PC-3 (cell line): ENCODE measurements around the gene ZEB2. TPM values are rescaled to one million over a fixed set of nuclear protein-coding genes. Genes with fewer than 3 reads are reported as not detected.
A peak's percentile ranks its signal among the peaks of the same experiment; 100 is the strongest.

ENCODE experiments used
- ATAC-seq: fragments of 200-7000 bp; cut with Tn5 transposase; 2 replicates; pipeline ENCODE4 v1.9.1; 2020; ENCODE audit warnings: mild to moderate bottlenecking, moderate library complexity
- BruUV-seq: library from RNA; stranded (reverse); fragments of 400-500 nt; replicated peaks from 2 replicates; lab custom pipeline; 2021; lab: Mats Ljungman, UMichigan
- CTCF ChIA-PET: fragments of 300-600 bp; sonication (Branson Sonifier 250); formaldehyde crosslinking; loops from one replicate; lab custom pipeline; 2022; ENCODE audit warnings: antibody characterized with exemption; lab: Charles Lee
- POLR2A ChIA-PET: fragments of 300-600 bp; sonication (Branson Sonifier 250); formaldehyde crosslinking; loops from one replicate; lab custom pipeline; 2022; ENCODE audit warnings: antibody characterized with exemption; ENCODE audit not compliant: unreplicated experiment; lab: Charles Lee
- DNase-seq: peaks from one replicate; pipeline ENCODE4 v3.0.0-alpha.2; 2015
- H2AFZ ChIP-seq: fragments of 300-600 bp; sonication (generic); 2 replicates; pipeline ENCODE4 v1.6.0; 2016; ENCODE audit warnings: antibody characterized with exemption, low read length
- H3F3A ChIP-seq: fragments of 300-600 bp; sonication (generic); one replicate; pipeline ENCODE4 v1.6.0; 2017; ENCODE audit warnings: antibody characterized with exemption, low read length, control low read depth, mild to moderate bottlenecking; ENCODE audit not compliant: unreplicated experiment
- H3K27ac ChIP-seq: fragments of 300-600 bp; sonication (generic); 2 replicates; pipeline ENCODE4 v1.5.1; 2016; ENCODE audit warnings: mild to moderate bottlenecking, low read length
- H3K27me3 ChIP-seq: fragments of 300-600 bp; sonication (generic); 2 replicates; pipeline ENCODE4 v1.6.1; 2016; ENCODE audit warnings: low read length, mixed read lengths
- H3K36me3 ChIP-seq: fragments of 300-600 bp; sonication (generic); 2 replicates; pipeline ENCODE4 v1.6.1; 2016; ENCODE audit warnings: low read depth, mixed run types, low read length, mixed read lengths
- H3K4me1 ChIP-seq: fragments of 300-600 bp; sonication (generic); 2 replicates; pipeline ENCODE4 v1.5.1; 2016; ENCODE audit warnings: low read length; ENCODE audit not compliant: insufficient read depth
- H3K4me2 ChIP-seq: fragments of 300-600 bp; sonication (generic); 2 replicates; pipeline ENCODE4 v1.6.0; 2016; ENCODE audit warnings: low read length
- H3K4me3 ChIP-seq: fragments of 300-600 bp; sonication (generic); 2 replicates; pipeline ENCODE4 v1.5.1; 2016; ENCODE audit warnings: mild to moderate bottlenecking, low read length, mixed read lengths
- H3K79me2 ChIP-seq: fragments of 300-600 bp; sonication (generic); 2 replicates; pipeline ENCODE4 v1.6.1; 2017; ENCODE audit warnings: low read length, mixed read lengths
- H3K9ac ChIP-seq: fragments of 300-600 bp; sonication (generic); 2 replicates; pipeline ENCODE4 v1.6.0; 2016; ENCODE audit warnings: mild to moderate bottlenecking, low read length
- H3K9me2 ChIP-seq: fragments of 300-600 bp; sonication (generic); replicated peaks from 2 replicates; pipeline ENCODE4 v1.6.1; 2016; ENCODE audit warnings: mixed run types, low read length, mixed read lengths
- H3K9me3 ChIP-seq: fragments of 300-600 bp; sonication (generic); 2 replicates; pipeline ENCODE4 v1.6.1; 2016; ENCODE audit warnings: low read length, mixed read lengths
- H4K20me1 ChIP-seq: fragments of 300-600 bp; sonication (generic); 2 replicates; pipeline ENCODE4 v1.6.1; 2016; ENCODE audit warnings: low read length, mixed read lengths
- EZH2 ChIP-seq: fragments of 300-600 bp; sonication (generic); IDR thresholded peaks from one replicate; pipeline ENCODE4 v1.6.1; 2017; ENCODE audit warnings: antibody characterized with exemption, mild to moderate bottlenecking, low read length; ENCODE audit not compliant: unreplicated experiment
- EZH2phosphoT487 ChIP-seq: fragments of 300-600 bp; sonication (generic); IDR thresholded peaks from 2 replicates; pipeline ENCODE4 v1.6.1; 2018; ENCODE audit warnings: mild to moderate bottlenecking, antibody characterized with exemption, low read length, borderline replicate concordance
- intact Hi-C: fragments of 100-400 bp; cut with micrococcal nuclease; formaldehyde crosslinking; loops from 2 replicates; pipeline ENCODE4 v1.9.0; 2023
- total RNA-seq: library from RNA; depleted of rRNA; stranded (reverse); fragments of >200 nt; gene quantifications from 2 replicates; pipeline ENCODE4 v1.2.3, GENCODE V29; 2014
- TF ChIP-seq, protein P1 (sequence below): fragments of 300-600 bp; sonication (generic); conservative IDR thresholded peaks from 2 replicates; pipeline ENCODE4 v1.5.1; 2017; ENCODE audit warnings: antibody characterized with exemption, low read depth, mild to moderate bottlenecking, low read length

Gene ZEB2
- total RNA-seq, 1 experiment from 2014 or later, result 1.1 TPM

GRCh38 chr2:144429396-144430112 is 90.4 kb downstream of the ZEB2 start:
- no peak for ATAC-seq
- TF ChIP-seq, protein P1, sequence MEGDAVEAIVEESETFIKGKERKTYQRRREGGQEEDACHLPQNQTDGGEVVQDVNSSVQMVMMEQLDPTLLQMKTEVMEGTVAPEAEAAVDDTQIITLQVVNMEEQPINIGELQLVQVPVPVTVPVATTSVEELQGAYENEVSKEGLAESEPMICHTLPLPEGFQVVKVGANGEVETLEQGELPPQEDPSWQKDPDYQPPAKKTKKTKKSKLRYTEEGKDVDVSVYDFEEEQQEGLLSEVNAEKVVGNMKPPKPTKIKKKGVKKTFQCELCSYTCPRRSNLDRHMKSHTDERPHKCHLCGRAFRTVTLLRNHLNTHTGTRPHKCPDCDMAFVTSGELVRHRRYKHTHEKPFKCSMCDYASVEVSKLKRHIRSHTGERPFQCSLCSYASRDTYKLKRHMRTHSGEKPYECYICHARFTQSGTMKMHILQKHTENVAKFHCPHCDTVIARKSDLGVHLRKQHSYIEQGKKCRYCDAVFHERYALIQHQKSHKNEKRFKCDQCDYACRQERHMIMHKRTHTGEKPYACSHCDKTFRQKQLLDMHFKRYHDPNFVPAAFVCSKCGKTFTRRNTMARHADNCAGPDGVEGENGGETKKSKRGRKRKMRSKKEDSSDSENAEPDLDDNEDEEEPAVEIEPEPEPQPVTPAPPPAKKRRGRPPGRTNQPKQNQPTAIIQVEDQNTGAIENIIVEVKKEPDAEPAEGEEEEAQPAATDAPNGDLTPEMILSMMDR, result no peak
- TF ChIP-seq EZH2phosphoT487 (no peak), EZH2 (no peak)
- Histone ChIP-seq H3K9me2 (no peaks in the 10 kb centered on the region), H3F3A (no peaks in the 10 kb centered on the region), H4K20me1 (no peaks in the 10 kb centered on the region), H3K9me3 (no peaks in the 10 kb centered on the region), H3K4me1 (peaks cover 19% of the 10 kb centered on the region), H2AFZ (no peak overlapping the region), H3K36me3 (no peaks in the 10 kb centered on the region), H3K4me3 (no peak overlapping the region), H3K9ac (no peak overlapping the region), H3K4me2 (no peak overlapping the region), H3K27ac (no peak overlapping the region), H3K79me2 (no peaks in the 10 kb centered on the region), H3K27me3 (no peaks in the 10 kb centered on the region)
- ChIA-PET POLR2A (no interaction called here), CTCF (no interaction called here)
- DNase-seq, result no peak
- intact Hi-C loops, result loop anchor here (10.0 kb wide), 2 partner anchors 95 to 215 kb away; a partner anchor contains a TSS
- no TSS peak for BruUV-seq

GRCh38 chr2:144426981-144427479 is 92.9 kb downstream of the ZEB2 start:
- DNase-seq (peak; percentile 48), ATAC-seq (peak; percentile 80)
- no TSS peak for BruUV-seq
- Histone ChIP-seq H3K79me2 (no peaks in the 10 kb centered on the region), H3K4me3 (no peak overlapping the region), H3K4me1 (peaks cover 24% of the 10 kb centered on the region), H4K20me1 (no peaks in the 10 kb centered on the region), H3K4me2 (peak overlapping the region; percentile 42), H3K9ac (no peak overlapping the region), H3K9me3 (no peaks in the 10 kb centered on the region), H3K27ac (0 out of 2 replicates have a peak overlapping the region, but pooled peaks have one; percentile 4), H3F3A (no peaks in the 10 kb centered on the region), H3K36me3 (no peaks in the 10 kb centered on the region), H3K27me3 (no peaks in the 10 kb centered on the region), H3K9me2 (no peaks in the 10 kb centered on the region), H2AFZ (peak overlapping the region; percentile 25)
- ChIA-PET CTCF (no interaction called here), POLR2A (interaction anchor here (0.6 kb wide), 1 partner anchor 12 kb away, joined by 4 read pairs; no protein-coding TSS in a partner anchor)
- intact Hi-C loops, result no loop called here
- TF ChIP-seq EZH2phosphoT487 (no peak), EZH2 (no peak)
- TF ChIP-seq, protein P1, result no peak

DNA sequence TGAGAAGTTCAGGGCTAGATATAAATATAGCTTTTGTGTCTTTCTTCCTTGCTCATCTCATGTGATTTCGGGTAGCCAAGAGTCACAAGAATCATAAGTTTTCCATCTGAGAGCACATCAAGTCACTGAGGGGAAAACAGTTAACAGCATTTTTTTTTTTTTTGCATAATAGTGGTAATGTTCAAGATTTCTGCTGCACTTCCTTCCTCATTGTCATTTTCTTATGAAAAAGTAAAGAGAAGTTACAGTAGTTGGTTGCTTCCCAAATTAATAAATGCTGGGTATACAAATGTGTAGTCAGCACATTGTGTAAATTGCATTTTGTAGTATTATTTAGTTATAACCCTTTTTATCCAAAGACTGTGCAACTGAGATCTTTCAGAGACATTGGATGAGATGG is 93.6 kb downstream of the ZEB2 start:
- Histone ChIP-seq H3K27me3 (no peaks in the 10 kb centered on the region), H4K20me1 (no peaks in the 10 kb centered on the region), H3K9me3 (no peaks in the 10 kb centered on the region), H3K9me2 (no peaks in the 10 kb centered on the region), H3K4me3 (no peak overlapping the region), H3K9ac (no peak overlapping the region), H3K4me1 (peaks cover 24% of the 10 kb centered on the region), H3F3A (no peaks in the 10 kb centered on the region), H3K4me2 (peak overlapping the region; percentile 42), H2AFZ (no peak overlapping the region), H3K79me2 (no peaks in the 10 kb centered on the region), H3K27ac (no peak overlapping the region), H3K36me3 (no peaks in the 10 kb centered on the region)
- BruUV-seq, result no TSS peak
- no peak for ATAC-seq
- ChIA-PET CTCF (no interaction called here), POLR2A (interaction anchor here (0.6 kb wide), 1 partner anchor 12 kb away, joined by 4 read pairs; no protein-coding TSS in a partner anchor)
- DNase-seq, result no peak
- TF ChIP-seq, protein P1, result no peak
- TF ChIP-seq EZH2 (no peak), EZH2phosphoT487 (no peak)
- intact Hi-C loops, result no loop called here
